ENCODE results near the gene MICU1. TPM values are rescaled to one million over a fixed set of nuclear protein-coding genes. Genes with fewer than 3 reads are reported as not detected.
"Not testable (repeated sequence)": the region's sequence is repeated elsewhere in the genome, so short reads cannot be mapped to it uniquely, and the experiment has no call there.

MICU1 gene
- total and polyA plus RNA-seq, 2 donors (not counting 3 experiments of a cell fraction or from before 2014, with no cell fraction given) = 27.5 to 48.0 TPM

DNA sequence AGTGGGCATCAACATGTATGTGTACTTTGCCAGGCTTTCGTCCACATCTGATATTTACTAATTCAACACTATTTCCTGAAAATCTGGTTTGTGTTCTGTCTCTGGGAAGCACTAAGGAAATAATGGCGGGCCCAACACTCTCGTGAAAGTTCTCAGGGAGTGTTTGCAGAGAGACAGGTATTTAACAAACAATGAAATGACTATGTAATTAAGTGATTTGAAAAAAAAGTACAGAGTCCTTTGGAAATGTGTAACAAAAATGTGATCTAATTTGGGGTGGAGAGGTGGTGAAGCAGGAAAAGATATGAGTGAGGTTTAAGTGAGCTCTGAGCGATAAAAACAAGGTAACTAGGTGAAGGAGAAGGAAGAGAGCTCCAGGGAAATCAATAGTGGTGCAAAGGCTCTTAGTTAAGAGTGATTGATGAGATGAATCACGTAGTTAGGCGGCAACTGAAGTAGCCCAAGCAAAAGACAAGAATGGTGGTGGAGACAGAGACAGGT lies 175.9 kb downstream of the MICU1 start:
- Histone ChIP-seq H3K36me3 (ENCODE audit: control insufficient read depth in 2 of 2, extremely low read depth in 1 of 2, insufficient read depth in 2 of 2, low read length in 2 of 2) (no peaks in the 10 kb centered on the region), H3K9ac (replicated peaks; ENCODE audit: extremely low read depth, insufficient read depth, low read length) (no peak overlapping the region), H3K9me1 (replicated peaks; ENCODE audit: control insufficient read depth, extremely low read depth, insufficient read depth, low read length) (no peaks in the 10 kb centered on the region), H2AFZ (ENCODE audit: low read depth, low read length) (no peak overlapping the region), H3K79me2 (ENCODE audit: control insufficient read depth, insufficient read depth, low read length) (no peaks in the 10 kb centered on the region), H3K27me3 (ENCODE audit: control insufficient read depth in 2 of 2, insufficient read depth in 2 of 2, low read length in 2 of 2) (no peaks in the 10 kb centered on the region), H4K20me1 (replicated peaks; ENCODE audit: control insufficient read depth, extremely low read depth, insufficient read depth, low read length) (no peaks in the 10 kb centered on the region), H3K27ac (ENCODE audit: insufficient read depth, low read depth, low read length) (no peak overlapping the region), H3K4me1 (ENCODE audit: control insufficient read depth, extremely low read depth, insufficient read depth, low read length) (no peaks in the 10 kb centered on the region), H3K4me3 (replicated peaks in 1 of 3; ENCODE audit: insufficient read depth in 1 of 3, low read depth in 1 of 3, low read length in 3 of 3) (no peak overlapping the region), H3K9me3 (replicated peaks; ENCODE audit: control insufficient read depth, insufficient read depth, low read length) (no peaks in the 10 kb centered on the region), H3K4me2 (ENCODE audit: insufficient read depth, low read length) (no peak overlapping the region)
- no TSS peak for BruUV-seq (replicated peaks)
- no peak for TF ChIP-seq MYC (IDR thresholded peaks at IDR 0.05; ENCODE audit: low read depth, low read length)
- DNase-seq (ENCODE audit: low read depth, low spot score) = no peak
- intact Hi-C loops (cut with micrococcal nuclease) = no loop called here
- ChIA-PET POLR2A (interaction anchor here (0.7 kb wide), 1 partner anchor 628 kb away, joined by 3 read pairs; no protein-coding TSS in a partner anchor), CTCF (interaction anchor here (1.1 kb wide), 1 partner anchor 16 kb away, joined by 3 read pairs; no protein-coding TSS in a partner anchor)
- no peak for FAIRE-seq
- dilution Hi-C loops (cut with MboI; ENCODE audit: extremely low pct_ligation_motif_present, low sequenced_read_pairs) = no loop called here

- Histone ChIP-seq H3K4me2 (ENCODE audit: insufficient read depth, low read length) (no peak overlapping the region), H3K79me2 (ENCODE audit: control insufficient read depth, insufficient read depth, low read length) (no peaks in the 10 kb centered on the region), H3K27ac (ENCODE audit: insufficient read depth, low read depth, low read length) (no peak overlapping the region), H3K9me1 (replicated peaks; ENCODE audit: control insufficient read depth, extremely low read depth, insufficient read depth, low read length) (no peaks in the 10 kb centered on the region), H3K4me1 (ENCODE audit: control insufficient read depth, extremely low read depth, insufficient read depth, low read length) (no peaks in the 10 kb centered on the region), H2AFZ (ENCODE audit: low read depth, low read length) (no peak overlapping the region), H3K9me3 (replicated peaks; ENCODE audit: control insufficient read depth, insufficient read depth, low read length) (no peaks in the 10 kb centered on the region), H3K9ac (replicated peaks; ENCODE audit: extremely low read depth, insufficient read depth, low read length) (no peak overlapping the region), H4K20me1 (replicated peaks; ENCODE audit: control insufficient read depth, extremely low read depth, insufficient read depth, low read length) (no peaks in the 10 kb centered on the region), H3K36me3 (ENCODE audit: control insufficient read depth in 2 of 2, extremely low read depth in 1 of 2, insufficient read depth in 2 of 2, low read length in 2 of 2) (no peaks in the 10 kb centered on the region), H3K4me3 (replicated peaks in 1 of 3; ENCODE audit: insufficient read depth in 1 of 3, low read depth in 1 of 3, low read length in 3 of 3) (no peak overlapping the region), H3K27me3 (ENCODE audit: control insufficient read depth in 2 of 2, insufficient read depth in 2 of 2, low read length in 2 of 2) (no peaks in the 10 kb centered on the region)
- intact Hi-C loops (cut with micrococcal nuclease) = no loop called here
- no peak for TF ChIP-seq FOS (IDR thresholded peaks at IDR 0.05; ENCODE audit: borderline replicate concordance, insufficient read depth, low read length)
- no peak for TF ChIP-seq GATA2 (IDR thresholded peaks at IDR 0.05; ENCODE audit: insufficient read depth, insufficient read length, low read depth, low read length)
- TF ChIP-seq POLR2A (IDR thresholded peaks at IDR 0.05; ENCODE audit: low read depth, low read length) = no peak
- TF ChIP-seq MYC (IDR thresholded peaks at IDR 0.05; ENCODE audit: low read depth, low read length) = no peak
- no peak for TF ChIP-seq POLR2AphosphoS5 (IDR thresholded peaks at IDR 0.05; ENCODE audit: insufficient read depth, low read depth, low read length)
- POLR2A ChIA-PET = no interaction called here
- no peak for FAIRE-seq
- no peak for DNase-seq (ENCODE audit: low read depth, low spot score)
- CTCF ChIA-PET = interaction anchor here (0.7 to 1.2 kb wide), 2 partner anchors 17 to 71 kb away, joined by 3 read pairs; no protein-coding TSS in a partner anchor
- dilution Hi-C loops (cut with MboI; ENCODE audit: extremely low pct_ligation_motif_present, low sequenced_read_pairs) = no loop called here
- BruUV-seq (replicated peaks) = no TSS peak
Measured at GRCh38 chr10:72445851-72446250, 180.0 kb downstream of the MICU1 start.

- FAIRE-seq; intact Hi-C loops (cut with micrococcal nuclease); POLR2A ChIA-PET: not testable (repeated sequence)
Measured at GRCh38 chr10:72442969-72443368, 182.9 kb downstream of the MICU1 start.

More at GRCh38 chr10:72442969-72443368, 182.9 kb downstream of the MICU1 start:
- CTCF ChIA-PET; BruUV-seq (replicated peaks); H3K9ac ChIP-seq (replicated peaks; ENCODE audit: extremely low read depth, insufficient read depth, low read length); H3K79me2 ChIP-seq (ENCODE audit: control insufficient read depth, insufficient read depth, low read length); H3K4me2 ChIP-seq (ENCODE audit: insufficient read depth, low read length); H3K36me3 ChIP-seq (ENCODE audit: control insufficient read depth in 2 of 2, extremely low read depth in 1 of 2, insufficient read depth in 2 of 2, low read length in 2 of 2); H2AFZ ChIP-seq (ENCODE audit: low read depth, low read length); DNase-seq (ENCODE audit: low read depth, low spot score); H3K27ac ChIP-seq (ENCODE audit: insufficient read depth, low read depth, low read length); H3K9me3 ChIP-seq (replicated peaks; ENCODE audit: control insufficient read depth, insufficient read depth, low read length); dilution Hi-C loops (cut with MboI; ENCODE audit: extremely low pct_ligation_motif_present, low sequenced_read_pairs); H4K20me1 ChIP-seq (replicated peaks; ENCODE audit: control insufficient read depth, extremely low read depth, insufficient read depth, low read length); H3K27me3 ChIP-seq (ENCODE audit: control insufficient read depth in 2 of 2, insufficient read depth in 2 of 2, low read length in 2 of 2); H3K4me1 ChIP-seq (ENCODE audit: control insufficient read depth, extremely low read depth, insufficient read depth, low read length); H3K9me1 ChIP-seq (replicated peaks; ENCODE audit: control insufficient read depth, extremely low read depth, insufficient read depth, low read length); H3K4me3 ChIP-seq (replicated peaks in 1 of 3; ENCODE audit: insufficient read depth in 1 of 3, low read depth in 1 of 3, low read length in 3 of 3): not testable (repeated sequence)

Data from endothelial cell of umbilical vein (primary cell).